Esophagus mucosa (tissue), 1 donor: ENCODE results near the gene EVI2B. TPM values are rescaled to one million over a fixed set of nuclear protein-coding genes. Genes with fewer than 3 reads are reported as not detected.
"Not testable (repeated sequence)": the region's sequence is repeated elsewhere in the genome, so short reads cannot be mapped to it uniquely, and the experiment has no call there.

Experiments
- ATAC-seq: fragments of 200-7000 bp; cut with Tn5 transposase; one replicate; pipeline ENCODE4 v1.9.1; 2020
- total RNA-seq: library from RNA; stranded (reverse); gene quantifications from one replicate; pipeline ENCODE4 v1.2.4, GENCODE V29; 2023
- donor health status: DM: yes; HTN: yes; CAD: no.

EVI2B gene, protein sequence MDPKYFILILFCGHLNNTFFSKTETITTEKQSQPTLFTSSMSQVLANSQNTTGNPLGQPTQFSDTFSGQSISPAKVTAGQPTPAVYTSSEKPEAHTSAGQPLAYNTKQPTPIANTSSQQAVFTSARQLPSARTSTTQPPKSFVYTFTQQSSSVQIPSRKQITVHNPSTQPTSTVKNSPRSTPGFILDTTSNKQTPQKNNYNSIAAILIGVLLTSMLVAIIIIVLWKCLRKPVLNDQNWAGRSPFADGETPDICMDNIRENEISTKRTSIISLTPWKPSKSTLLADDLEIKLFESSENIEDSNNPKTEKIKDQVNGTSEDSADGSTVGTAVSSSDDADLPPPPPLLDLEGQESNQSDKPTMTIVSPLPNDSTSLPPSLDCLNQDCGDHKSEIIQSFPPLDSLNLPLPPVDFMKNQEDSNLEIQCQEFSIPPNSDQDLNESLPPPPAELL
- total RNA-seq: 1.3 TPM

DNA sequence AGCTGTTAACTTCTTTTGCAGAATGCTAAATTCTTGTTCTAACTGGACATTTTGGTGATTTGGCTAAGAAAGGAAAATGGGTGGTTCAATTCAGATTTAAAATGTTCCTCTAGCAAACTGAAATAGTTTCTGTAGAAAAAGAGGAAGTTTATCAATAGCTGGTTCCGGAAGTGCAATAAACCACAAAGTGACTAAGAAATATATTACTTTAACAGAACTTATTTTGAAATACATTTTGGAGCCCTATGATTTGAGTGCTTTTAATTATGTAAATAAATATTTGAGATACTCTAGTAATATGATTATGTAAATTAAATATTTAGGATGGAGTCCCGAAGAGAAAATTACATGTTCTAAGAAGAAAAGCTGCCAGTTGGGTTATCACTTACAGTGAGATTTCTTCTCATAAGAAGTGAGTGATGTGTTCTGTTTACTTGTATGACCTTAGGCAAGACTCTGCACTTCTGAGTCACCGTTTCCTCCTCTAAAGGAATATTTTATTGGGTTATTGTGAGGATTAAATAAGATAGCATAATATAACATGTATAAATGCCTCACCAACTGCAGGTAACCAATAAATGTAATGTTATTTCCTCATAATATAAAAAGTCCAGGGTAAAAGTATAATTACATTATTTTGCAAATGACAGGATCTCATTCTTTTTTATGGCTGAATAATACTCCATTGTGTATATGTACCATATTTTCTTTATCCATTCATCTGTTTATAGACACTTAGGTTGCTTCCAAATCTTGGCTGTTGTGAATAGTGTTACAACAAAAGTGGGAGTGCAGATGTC, at the start of gene EVI2B:
Gene EVI2B (minus strand): TSS at position 73 of the 800 bp plus-strand sequence. CDS start 8,445 bp downstream, outside the sequence.
- peak; percentile 68 for ATAC-seq

GRCh38 chr17:31357839-31358394, 44.1 kb upstream of the EVI2B start:
- ATAC-seq: no peak

GRCh38 chr17:31357091-31357490, 43.2 kb upstream of the EVI2B start:
- ATAC-seq: no peak

DNA sequence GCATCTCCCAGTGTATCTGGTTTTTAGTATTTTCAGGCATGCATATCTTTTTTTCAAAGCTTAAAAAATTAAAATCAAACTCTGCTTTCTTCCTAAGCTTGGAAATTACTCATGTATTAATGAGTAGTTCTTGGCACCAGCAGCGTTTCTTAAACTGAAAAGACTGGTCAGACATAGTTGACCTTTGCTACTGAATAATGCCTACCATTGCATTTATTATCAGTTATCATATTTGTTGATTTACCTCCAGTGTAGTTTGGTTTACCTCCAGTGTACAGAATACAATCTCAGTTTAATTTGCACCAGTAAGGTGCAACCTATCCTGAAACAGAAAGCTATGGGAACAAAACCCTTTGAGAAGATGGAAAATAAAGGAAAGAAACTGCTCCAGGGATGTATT, 42.1 kb upstream of the EVI2B start:
- ATAC-seq: no peak

DNA sequence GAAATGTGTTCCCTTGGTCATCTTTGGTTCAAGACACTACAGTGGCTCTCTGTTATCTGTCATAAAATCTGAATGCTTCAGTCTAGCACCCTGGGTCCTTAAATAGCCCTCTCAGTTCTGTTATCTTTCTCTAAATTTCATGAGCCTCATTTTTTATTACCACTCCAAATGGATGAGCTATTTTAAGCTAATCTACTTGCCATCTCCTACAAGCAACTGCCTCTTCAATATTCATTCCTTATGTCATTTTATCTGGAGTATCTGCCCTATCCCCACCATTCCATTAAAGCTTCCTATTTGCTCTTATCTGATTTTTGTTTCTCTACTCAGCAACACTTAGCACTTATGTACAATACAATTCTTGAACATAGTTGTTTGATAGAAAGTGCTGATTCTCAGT, 35.6 kb upstream of the EVI2B start:
- no peak for ATAC-seq

GRCh38 chr17:31345191-31345747, 31.4 kb upstream of the EVI2B start:
- ATAC-seq: peak; percentile 35

DNA sequence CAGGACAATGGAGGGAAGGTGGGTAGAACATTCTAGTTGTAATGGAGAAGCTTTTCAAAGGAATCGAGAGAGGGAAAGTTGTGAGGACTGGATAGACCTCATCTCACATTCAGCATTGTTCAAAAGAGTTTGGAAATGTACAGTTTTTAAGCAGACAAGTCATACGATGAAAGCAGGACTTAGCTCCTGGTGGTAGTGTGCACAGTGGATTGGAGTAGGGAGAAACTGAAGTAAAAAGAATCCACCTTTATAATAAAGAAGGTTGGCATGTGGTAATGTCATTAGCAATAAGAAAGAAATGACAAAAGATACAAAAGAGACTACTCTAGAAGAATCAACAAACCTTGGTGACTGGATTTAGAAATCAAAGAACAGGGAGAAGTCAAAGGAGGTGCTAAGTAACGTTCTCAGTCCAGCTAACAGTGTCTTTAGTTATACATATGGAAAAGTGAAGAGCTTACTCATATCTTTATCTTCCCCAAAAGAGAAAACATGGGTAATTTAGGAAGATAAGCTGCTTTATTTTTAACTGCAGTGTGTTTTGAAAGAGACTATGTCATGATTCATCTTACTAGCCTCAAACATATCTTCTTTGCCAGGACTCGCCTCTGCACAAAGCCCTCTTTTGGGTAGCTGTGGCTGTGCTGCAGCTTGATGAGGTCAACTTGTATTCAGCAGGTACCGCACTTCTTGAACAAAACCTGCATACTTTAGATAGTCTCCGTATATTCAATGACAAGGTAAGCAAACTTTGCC, 26.2 kb upstream of the EVI2B start:
- ATAC-seq: no peak

- ATAC-seq: no peak
Observed at GRCh38 chr17:31329221-31329620, 15.4 kb upstream of the EVI2B start.

- no peak for ATAC-seq
Observed at GRCh38 chr17:31328160-31328535, 14.3 kb upstream of the EVI2B start.

DNA sequence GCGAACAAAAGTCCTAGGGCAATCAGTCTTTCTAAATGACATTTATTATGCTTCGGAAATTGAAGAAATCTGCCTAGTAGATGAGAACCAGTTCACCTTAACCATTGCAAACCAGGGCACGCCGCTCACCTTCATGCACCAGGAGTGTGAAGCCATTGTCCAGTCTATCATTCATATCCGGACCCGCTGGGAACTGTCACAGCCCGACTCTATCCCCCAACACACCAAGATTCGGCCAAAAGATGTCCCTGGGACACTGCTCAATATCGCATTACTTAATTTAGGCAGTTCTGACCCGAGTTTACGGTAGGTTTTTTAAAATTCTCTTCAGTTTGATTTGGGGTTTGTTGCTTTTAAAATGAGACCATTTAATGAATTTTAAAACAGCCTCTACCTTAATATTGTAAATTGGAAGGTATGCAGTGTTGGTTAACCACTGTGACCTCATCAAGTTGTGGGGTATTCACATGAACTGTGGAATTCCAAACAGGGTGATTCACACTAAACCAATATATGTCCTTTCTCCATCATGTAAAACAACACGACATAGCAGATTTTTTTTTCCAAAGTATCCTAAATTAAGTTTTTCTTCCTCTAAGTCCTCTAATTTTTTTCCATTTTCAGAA, 13.8 kb upstream of the EVI2B start:
- no peak for ATAC-seq

GRCh38 chr17:31323551-31323950, 9.7 kb upstream of the EVI2B start:
- ATAC-seq: no peak

DNA sequence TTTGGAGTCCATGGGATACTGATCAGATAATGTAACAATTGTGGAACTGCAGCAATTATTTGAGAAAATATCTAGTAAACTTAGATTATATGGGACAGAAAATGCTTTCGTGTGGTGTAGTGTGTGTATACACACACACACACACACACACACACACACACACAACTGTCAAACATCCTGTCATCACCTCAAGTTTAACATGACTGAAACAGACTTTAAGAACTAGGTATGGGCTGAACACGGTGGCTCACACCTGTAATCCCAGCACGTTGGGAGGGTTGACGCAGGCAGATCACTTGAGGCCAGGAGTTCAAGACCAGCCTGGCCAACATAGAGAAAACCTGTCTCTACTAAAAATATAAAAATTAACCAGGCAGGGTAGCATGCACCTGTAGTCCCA, 8.1 kb upstream of the EVI2B start:
- no peak for ATAC-seq

GRCh38 chr17:31321481-31321880, 7.6 kb upstream of the EVI2B start, which contains the start of gene EVI2A:
Gene EVI2A, minus strand, starts transcription at chr17:31321622. Its CDS starts 2,609 bp downstream, at chr17:31319013.
- ATAC-seq: peak; percentile 39

GRCh38 chr17:31320791-31321190, 6.9 kb upstream of the EVI2B start:
- ATAC-seq: no peak

- ATAC-seq: no peak
Observed at GRCh38 chr17:31320241-31320640, 6.4 kb upstream of the EVI2B start.

GRCh38 chr17:31318851-31319661, 5.2 kb upstream of the EVI2B start:
- no peak for ATAC-seq

DNA sequence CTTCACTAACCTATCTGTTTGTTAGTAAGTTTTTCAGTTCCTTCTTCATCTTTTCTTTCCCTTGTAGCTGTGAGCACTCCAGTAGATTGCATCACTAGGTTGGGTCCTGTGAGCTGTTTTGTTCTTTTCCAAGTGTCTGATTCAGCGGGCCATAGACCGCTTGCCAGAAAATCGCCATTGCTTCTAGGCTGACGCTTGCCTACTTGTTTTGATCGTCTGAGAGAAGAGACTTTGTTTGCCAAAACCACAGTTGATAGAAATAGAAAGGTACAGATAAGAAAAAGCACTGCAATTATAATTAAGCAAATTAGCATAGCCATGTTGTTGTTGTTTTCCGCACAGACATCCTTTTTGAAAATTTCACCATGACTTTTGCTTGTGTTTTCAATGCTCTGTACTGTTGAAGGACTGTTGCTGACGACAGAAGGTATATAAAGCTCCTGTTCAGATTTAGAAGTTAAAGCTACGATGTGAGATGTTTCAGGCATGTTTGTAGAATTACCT, 4.5 kb upstream of the EVI2B start:
- peak; percentile 52 for ATAC-seq

DNA sequence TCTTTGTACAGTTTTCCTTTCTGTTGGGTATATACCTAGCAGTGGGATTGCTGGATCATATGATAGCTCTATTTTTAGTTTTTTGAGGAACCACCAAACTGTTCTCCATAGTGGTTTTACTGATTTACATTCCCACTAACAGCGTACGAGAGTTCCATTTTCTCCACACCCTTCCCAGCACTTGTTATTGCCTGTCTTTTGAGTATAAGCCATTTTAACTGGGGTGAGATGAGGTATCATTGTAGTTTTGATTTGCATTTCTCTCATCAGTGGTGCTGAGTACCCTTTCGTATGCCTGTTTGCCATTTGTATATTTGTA, 887 bp upstream of the EVI2B start:
- ATAC-seq: no peak

DNA sequence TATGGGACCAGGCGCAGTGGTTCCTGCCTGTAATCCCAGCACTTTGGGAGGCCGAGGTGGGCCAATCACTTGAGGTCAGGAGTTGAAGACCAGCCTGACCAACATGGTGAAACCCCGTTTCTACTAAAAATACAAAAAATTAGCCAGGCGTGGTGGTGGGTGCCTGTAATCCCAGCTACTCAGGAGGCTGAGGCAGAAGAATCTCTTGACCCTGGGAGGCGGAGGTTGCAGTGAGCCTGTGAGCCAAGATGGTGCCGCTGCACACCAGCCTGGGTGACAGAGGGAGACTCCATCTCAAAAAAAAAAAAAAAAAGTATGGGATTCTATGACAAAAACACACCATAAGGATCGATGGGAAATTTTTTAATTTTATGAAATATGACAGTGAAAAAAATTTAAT, 1.6 kb downstream of the EVI2B start:
- ATAC-seq: not testable (repeated sequence)

- no peak for ATAC-seq
Observed at GRCh38 chr17:31311526-31311925, 2.3 kb downstream of the EVI2B start.

- ATAC-seq: no peak
Observed at GRCh38 chr17:31310886-31311285, 3.0 kb downstream of the EVI2B start.
